Omental fat pad (tissue), 4 donors: ENCODE data around the gene PACSIN1. TPM values are rescaled to one million over a fixed set of nuclear protein-coding genes. Genes with fewer than 3 reads are reported as not detected.

ENCODE experiments used
- ATAC-seq: fragments of 150-250 bp; one replicate; pipeline ENCODE4 v1.9.1; 2016; ENCODE audit warnings: mild to moderate bottlenecking, moderate library complexity; ENCODE audit not compliant: low FRiP score
- DNase-seq: peaks from one replicate; pipeline ENCODE4 v3.0.0-alpha.2; 2019; ENCODE audit warnings: low spot score
- total RNA-seq, 4 donors: library from RNA; depleted of rRNA; stranded (reverse); fragments of >200 nt; gene quantifications; one replicate each; pipeline ENCODE4 v1.1.0, GENCODE V29; 2016
- TF ChIP-seq, protein P1 (sequence below), 3 donors: fragments of 450-650 bp; IDR thresholded peaks; one replicate each; pipeline ENCODE4 v1.5.1; 2016 to 2017; ENCODE audit warnings: antibody characterized with exemption in 3 of 3, mild to moderate bottlenecking in 3 of 3, moderate library complexity in 2 of 3

Gene PACSIN1
- total RNA-seq, 4 donors from 2014 or later, result not detected

DNA sequence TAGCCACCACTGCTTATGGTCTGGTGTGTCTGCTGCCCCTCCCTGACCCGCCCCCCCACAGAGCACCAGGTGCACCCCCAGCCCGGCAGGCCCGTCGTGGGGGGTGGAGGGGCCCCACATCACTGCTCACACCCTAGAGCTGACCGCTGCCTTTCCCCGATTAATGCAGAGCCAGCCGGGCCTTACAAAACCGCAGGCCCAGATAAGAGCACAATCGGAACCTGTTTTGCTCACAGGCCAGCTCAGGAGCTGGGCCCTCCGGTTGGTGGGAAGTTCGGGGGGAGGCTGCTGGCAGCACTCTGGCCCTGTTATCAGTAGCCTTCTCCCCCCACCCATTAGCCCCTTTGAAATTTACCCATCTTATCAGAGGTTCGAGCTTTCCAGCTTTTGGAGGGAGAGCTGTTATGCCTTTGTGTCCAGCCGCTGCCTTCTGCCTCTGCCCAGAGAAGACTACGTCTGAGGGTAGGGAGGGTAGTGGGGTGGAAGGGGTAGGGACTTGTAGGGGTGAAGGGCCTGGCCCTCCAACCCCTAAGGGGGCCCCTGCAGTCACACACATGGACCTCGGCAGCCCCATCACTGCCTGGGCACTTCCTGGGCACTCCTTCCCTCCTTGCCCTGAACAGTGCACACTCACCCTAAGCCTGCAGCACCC lies 97.1 kb downstream of the PACSIN1 start:
- DNase-seq, result no peak
- ATAC-seq, result no peak
- TF ChIP-seq, protein P1, sequence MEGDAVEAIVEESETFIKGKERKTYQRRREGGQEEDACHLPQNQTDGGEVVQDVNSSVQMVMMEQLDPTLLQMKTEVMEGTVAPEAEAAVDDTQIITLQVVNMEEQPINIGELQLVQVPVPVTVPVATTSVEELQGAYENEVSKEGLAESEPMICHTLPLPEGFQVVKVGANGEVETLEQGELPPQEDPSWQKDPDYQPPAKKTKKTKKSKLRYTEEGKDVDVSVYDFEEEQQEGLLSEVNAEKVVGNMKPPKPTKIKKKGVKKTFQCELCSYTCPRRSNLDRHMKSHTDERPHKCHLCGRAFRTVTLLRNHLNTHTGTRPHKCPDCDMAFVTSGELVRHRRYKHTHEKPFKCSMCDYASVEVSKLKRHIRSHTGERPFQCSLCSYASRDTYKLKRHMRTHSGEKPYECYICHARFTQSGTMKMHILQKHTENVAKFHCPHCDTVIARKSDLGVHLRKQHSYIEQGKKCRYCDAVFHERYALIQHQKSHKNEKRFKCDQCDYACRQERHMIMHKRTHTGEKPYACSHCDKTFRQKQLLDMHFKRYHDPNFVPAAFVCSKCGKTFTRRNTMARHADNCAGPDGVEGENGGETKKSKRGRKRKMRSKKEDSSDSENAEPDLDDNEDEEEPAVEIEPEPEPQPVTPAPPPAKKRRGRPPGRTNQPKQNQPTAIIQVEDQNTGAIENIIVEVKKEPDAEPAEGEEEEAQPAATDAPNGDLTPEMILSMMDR (IDR thresholded peaks at IDR 0.05), result no peak

GRCh38 chr6:34563513-34563870 lies 97.6 kb downstream of the PACSIN1 start:
- TF ChIP-seq, protein P1 (IDR thresholded peaks at IDR 0.05), result no peak
- DNase-seq (no peak), ATAC-seq (no peak)

DNA sequence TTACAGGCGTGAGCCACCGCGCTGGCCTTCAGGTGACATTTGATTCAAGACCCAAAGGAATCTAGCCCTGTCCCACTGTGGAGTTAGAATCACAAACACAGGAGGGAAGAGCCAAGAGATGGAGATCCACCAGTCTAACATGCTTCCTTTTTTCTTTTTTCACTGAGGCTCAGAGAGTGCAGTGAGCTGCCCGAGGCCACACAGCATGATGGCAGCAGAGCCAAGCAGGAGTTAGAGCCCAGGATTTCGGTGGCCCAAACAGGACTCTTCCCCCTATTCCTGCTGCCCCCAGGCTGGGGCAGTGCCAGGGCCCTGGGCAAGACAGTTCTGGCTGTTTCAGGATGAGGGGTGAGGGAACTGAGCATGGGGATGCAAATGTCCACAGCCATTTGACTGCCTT lies 98.3 kb downstream of the PACSIN1 start:
- TF ChIP-seq, protein P1 (IDR thresholded peaks at IDR 0.05), result no peak
- ATAC-seq (no peak), DNase-seq (no peak)

- ATAC-seq (no peak), DNase-seq (no peak)
- TF ChIP-seq, protein P1 (IDR thresholded peaks at IDR 0.05), result no peak
These were observed 99.9 kb downstream of the PACSIN1 start for GRCh38 chr6:34565722-34566137.

- ATAC-seq, result no peak
- DNase-seq, result no peak
- TF ChIP-seq, protein P1 (IDR thresholded peaks at IDR 0.05), result no peak
These were observed 101.1 kb downstream of the PACSIN1 start for GRCh38 chr6:34566830-34567546.

GRCh38 chr6:34568341-34569201 lies 102.7 kb downstream of the PACSIN1 start:
- TF ChIP-seq, protein P1 (IDR thresholded peaks at IDR 0.05), result no peak
- DNase-seq (no peak), ATAC-seq (no peak)
